HG03575 (cell line): ENCODE measurements around the gene RNF41.

Source experiments
- ATAC-seq: cut with Tn5 transposase; IDR thresholded peaks from one replicate; pipeline ENCODE4 v1.9.1; 2021; ENCODE audit not compliant: unreplicated experiment, insufficient number of reproducible peaks, low FRiP score; ENCODE audit errors: extremely low read depth

The RNF41 gene

DNA sequence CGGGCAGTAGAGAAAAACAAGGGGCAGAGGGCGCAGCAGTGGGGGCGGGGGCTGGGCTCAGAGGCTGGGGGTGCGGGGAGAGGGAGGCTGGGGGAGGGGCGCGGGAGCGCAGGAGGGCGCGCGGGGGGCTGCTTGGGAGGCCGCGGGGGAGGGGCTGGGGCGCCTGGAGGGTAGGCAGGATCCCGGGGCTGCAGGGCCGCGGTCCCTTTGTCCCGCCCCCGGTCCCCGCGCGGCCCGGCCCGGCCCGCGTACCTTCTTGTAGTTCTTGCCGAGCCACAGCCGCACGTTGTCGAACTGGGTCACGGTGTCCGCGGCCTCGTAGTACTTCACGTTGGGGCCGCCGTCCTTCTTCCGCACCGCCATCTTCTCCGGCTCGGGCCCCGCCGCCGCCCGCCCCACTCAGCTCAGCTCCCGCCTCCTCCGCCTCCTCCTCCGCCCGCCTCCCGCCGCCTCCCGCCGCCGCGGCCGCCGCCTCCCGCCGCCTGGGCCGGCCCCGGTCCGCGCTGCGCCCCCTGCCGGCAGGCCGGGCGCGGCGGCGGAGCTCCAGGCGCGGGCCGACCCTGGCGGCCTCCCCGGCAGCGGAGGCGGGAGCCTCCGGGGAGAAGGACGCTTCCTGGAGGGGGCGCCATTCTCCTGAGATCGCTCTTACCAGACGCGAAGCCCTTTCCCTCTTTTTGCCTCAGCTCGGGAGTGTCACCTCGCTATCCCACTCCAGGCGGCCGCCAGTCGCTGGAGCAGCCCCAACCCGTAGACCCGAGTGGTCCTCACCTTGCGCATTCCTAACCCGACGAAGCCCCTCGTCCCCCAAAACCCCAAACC, 32.4 kb downstream of the RNF41 start, which contains the start of gene SMARCC2:
Gene SMARCC2 (minus strand): TSS at position 385 of the 819 bp plus-strand sequence. CDS start 22 bp downstream, at position 363.
- ATAC-seq, result no peak

DNA sequence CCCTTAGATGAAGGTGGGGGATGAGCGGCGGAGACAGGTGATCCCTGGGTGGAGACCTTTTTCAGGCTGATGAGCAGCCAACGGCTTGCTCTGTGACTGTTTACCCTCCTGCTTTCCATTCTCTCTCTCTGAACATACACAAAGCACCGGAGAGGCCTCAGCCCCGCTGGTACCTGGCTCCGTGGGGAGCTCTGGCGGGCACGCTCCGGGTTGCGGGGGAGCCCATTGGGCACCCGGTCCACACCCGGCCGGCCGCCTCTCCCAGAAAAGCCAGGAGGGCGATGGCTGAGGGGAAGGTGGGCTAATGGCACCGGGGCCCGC, 33.0 kb downstream of the RNF41 start:
- no peak for ATAC-seq

DNA sequence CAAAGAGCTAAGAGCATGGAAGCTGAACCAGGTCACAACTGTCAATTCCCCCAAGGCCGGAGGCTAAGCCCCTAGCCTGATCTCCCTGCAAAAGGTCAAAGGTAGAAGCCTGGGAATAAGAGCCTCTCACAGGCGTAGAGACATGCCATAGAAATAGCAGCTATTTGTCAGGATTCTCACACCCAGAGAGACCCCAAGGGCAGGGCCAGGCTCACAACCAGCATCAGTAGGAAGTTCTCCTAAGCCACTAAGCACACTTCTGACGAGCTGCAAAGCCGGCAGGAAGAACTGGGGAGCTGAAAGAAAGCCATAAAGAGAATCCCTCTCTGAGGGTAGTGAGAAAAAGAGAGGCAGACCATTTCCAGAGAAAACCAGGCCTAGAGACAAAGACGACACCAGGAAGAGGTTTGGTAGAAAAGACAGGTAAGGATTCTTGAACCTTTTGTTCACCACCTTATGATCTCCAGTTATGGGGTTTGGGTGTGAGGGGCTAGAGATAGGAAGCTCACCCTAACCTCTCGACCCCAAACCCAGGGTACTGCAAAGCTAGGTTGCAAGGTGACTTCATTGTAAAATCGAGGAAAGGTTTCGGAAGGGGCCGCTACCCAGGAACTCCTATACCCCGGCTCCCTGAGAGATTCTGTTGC, 33.5 kb downstream of the RNF41 start:
- no peak for ATAC-seq

DNA sequence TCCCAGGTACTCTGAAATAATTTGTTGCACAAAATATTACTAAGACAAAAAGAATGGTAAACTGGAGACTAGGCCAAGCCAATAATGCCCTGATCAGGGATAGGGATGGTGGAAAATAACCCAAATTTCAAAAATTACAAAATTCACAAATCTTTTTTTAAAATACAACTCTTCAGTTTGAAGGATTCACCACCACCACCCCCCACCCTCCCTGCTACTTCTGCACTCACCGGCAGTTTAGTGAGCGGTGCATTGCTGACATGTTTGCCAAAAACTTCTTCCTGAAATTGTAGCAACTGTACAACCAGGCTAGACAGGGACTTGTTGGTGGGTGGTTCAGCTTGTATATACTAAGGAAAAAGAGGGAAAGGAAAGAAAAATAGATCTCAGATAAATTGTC, 34.8 kb downstream of the RNF41 start:
- ATAC-seq, result no peak

DNA sequence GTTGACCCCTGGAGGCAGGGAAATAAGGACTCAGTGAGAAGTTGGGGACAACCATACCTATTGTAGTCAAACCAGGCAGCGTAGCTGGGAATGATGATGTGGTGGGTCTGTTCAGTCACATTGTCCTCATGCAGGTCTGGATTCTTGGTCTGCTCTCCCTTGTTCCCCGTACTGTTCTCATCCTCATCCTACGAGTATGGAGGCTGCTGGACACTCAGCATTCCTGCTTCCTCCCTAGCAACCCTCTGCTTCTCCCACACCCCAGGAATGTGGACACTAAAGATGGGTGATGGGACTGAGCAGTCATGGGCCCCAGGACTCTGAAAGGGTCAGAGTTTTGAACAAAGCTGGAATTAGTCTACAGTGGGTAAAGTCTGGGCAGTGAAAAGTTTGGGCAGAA, 43.4 kb downstream of the RNF41 start:
- ATAC-seq, result no peak

DNA sequence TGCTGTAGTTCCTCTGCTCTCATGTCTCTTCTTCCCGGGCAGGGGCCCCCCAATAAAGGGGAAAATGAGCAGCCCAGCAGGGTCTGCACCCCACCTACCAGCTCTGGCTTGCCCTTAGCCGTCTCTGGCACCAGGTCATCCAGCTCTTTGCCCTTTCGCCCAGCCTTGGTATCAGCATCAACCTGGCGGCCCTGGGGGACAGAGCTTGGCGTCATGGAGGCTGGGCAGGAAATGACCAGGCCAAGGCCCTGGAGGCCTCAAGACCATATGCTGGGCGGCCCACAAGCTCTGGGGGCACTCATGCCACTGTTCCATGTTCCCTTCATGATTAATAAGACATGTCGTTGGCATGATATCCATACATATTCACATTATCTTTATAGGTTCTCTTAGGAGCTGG, 48.9 kb downstream of the RNF41 start:
- no peak for ATAC-seq

DNA sequence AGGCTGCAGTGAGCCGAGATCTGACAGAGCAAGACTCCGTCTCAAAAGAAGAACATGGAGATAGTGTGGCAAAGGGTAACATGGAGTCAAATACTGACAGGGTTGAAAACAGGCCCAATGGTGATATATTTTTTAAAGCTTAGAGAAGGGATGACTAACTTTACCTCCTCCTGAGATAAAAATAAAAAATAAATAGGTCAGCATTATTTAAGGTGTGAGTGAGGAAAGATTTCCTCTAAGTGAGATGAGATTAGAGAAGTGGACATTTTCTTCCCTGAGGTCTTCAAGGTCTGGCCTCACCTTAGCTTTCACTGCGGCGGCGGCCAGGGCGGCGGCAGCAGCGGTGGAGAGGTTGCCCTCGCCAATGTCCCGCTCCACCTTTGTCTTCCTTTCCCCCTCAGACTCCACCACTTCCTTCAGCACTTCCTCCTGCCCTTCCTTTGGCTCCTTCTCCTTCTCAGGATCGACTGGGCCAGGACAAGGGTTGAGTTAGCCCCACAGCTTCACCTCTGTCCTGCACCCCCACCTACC, 52.4 kb downstream of the RNF41 start:
- no peak for ATAC-seq

DNA sequence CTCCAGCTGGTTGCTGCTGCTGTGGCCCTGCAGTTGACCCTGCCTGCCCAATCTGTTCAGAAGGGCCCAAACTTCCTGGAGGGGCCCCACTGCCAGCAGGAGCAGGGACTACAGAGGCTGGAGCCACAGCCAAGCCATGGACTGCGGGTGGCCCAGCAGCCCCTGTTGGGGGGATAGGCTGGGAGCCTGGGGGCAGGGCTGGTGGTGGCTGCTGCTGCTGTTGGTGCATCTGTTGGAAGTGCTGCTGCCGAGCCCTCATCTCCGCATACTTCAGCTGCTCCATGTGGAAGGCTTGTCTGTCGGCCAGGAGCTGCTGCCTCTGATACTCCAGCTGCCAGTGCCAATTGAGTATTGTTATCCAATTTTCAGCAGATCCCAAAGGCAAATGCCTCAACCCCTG, 56.4 kb downstream of the RNF41 start:
- ATAC-seq, result no peak

DNA sequence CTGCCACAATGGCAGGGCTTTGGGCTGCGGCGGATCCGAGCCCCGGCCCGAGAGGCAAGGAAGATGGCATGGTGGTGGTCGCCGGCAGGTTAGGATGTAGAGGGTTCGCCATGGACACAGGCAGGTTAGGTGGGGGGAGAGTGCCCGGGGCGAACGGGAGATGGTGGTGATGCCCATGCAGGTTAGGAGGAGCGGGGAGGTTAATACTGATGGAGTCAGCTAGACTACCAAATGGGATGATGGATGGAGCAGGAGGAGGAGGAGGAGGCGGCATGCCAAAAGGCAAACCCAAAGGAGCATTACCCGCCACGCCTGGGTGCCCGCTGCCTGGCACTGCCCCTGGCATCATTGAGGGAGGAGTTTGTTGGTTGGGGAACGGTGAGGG, 57.4 kb downstream of the RNF41 start:
- ATAC-seq, result no peak

DNA sequence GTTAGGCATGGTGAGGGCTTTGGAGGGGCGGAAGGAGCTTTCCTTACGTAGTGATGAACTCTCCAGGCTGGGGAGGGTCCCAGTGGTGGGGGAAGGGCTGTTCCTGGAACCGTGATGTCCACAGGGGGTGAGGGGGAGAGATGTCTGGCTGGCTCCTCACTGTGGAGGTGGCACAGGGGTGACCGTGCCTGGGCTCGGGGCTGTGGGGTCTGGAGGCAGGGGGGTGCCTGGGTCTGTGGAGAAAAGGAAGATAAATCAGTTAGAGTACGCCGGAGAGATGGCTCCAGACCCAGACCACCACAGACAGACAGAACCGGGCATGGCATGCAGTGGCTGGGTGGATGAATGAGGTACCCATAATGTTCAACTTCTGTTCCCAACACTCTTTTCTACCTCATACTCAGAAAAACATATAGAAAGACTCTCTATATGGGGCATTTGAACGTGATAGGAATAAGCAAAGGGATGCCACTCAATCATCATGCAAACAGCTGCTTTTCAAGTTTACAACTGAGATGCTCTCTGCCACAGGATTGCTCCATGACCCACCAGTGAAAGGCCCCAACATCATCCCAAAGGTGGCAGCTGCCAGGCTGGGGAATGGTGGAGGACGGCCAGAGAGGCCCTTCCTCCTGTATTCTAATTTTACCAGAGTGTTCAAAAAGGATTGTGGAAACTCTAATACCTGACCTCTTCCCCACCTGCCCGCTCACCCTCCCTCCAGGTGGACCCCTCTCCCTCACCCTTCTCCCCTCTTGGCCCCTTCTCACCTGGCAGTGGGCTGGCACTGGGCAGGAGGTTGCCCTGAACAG, 58.0 kb downstream of the RNF41 start:
- no peak for ATAC-seq

DNA sequence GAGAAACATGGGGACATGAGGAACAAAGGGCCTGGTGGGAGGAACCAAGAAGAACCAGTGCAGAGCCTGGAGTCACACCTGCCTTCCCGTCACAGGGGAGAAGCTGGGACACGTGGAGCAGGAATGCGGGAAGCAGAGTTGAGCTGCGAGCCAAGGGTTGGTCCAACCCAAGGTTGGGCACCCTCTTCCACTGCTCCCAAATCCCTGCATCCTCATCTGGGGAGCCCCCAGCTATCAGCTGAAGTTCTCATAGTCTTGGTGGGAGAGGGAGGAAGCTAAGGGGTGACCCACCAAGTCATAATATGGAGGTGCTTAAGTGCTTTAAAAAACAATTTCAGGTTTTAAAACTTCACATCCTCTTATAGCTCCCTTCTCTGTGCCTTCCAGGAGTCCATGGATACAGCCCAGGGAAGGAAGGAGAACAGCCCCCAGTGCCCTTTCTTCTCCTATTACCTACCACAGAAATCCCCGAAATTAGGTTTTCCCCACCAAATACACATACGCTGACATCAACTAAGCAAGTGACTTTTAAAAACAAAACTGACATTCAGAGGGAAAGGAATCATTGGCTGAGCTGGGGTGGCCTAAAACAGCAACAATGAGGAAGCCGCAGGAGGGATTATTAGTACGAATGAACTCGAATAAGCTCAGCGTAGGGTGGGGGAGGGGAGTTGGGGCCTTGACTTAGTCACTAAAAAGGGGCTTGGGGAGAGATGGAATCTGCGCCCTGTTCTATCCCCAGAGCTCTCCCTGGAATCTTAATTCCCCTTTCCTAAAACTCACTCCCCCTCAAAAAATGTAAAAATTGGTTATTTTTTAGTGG, 59.0 kb downstream of the RNF41 start:
- no peak for ATAC-seq

DNA sequence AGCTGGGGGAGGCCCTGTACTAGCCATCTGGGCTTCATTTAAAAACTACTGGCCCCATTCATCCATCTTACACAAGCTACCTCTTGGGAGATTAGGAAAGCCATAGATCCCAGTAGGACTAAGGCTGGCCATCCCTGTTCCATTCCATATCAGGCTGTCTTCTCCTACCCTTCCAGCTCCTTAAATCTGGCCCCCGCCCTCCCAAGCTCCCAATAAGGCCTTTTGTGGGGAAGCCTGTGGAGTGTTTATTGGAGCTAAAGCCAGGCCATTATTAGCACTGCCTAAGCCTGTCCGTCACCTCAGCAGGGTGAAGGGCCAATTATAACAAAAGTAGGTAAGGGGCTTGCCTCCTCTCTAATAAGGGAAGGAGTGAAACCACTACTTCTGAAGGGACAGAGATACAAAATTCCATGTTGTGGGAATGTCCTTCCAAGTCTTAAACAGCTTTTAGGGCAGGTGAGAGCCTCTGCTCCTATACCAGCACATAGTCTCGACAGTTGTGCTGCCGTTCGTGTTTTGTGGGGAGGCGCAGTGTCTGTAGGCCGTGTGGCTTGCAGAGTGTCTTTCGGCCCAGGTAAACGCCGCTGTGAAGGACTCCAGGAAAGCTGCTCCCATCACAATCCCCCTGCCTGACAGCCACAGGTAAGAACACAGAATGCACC, 59.9 kb downstream of the RNF41 start:
- ATAC-seq, result no peak

DNA sequence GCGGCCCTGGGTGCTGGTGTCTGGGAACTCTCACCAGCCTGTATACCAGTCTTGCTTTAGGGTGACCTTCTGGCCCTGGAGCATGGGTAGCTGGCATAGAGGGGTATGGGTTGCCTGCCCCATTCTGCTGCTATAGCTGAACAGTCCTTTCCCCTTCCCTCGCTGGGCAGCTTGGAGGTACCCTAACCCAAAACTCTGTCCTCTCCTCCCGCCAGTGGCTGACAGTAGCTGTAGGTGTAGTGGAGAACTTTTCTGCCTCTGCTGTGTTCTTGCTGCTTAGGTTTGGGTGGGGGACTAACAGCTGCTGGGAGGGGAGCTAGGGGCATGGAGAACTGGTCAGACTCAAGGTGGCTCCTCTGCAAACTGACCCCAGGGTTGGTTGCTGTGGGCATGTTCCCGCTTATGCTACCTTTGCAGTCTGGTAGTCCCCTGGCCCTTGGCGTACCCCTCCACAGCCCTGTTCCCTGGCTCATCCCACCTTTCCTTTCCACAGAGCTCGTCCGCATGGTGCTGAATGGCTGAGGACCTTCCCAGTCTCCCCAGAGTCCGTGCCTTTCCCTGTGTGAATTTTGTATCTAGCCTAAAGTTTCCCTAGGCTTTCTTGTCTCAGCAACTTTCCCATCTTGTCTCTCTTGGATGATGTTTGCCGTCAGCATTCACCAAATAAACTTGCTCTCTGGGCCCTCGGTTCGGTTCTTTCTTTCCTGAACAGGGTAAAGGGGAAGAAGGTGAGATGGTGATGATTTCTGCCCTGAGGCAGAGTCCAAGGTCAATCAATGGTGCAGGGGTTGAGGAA, 60.6 kb downstream of the RNF41 start:
- ATAC-seq, result no peak

DNA sequence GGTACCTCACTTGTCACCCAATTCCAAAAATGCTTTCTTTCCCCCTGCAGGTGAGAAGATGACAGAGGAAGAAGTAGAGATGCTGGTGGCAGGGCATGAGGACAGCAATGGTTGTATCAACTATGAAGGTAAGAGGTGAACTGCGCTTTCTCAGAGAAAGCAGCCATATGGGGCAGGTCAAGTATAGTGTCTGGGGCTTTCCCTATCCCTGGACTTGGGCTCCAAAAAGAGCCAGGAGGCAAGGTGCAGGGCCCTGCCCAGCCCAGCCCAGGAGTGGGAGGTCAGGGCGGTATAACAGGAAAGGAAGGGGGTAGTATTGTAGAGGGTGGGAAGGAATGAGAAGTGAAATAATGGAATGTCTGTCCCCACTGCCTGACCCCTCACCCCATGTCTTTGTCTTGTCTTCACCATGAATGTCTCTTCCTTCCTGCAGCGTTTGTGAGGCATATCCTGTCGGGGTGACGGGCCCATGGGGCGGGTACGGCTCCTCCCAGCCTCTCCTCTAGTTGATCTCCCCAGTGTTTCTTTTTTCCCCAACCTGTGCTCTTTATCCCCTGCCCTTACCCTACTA, 61.4 kb downstream of the RNF41 start:
- no peak for ATAC-seq

DNA sequence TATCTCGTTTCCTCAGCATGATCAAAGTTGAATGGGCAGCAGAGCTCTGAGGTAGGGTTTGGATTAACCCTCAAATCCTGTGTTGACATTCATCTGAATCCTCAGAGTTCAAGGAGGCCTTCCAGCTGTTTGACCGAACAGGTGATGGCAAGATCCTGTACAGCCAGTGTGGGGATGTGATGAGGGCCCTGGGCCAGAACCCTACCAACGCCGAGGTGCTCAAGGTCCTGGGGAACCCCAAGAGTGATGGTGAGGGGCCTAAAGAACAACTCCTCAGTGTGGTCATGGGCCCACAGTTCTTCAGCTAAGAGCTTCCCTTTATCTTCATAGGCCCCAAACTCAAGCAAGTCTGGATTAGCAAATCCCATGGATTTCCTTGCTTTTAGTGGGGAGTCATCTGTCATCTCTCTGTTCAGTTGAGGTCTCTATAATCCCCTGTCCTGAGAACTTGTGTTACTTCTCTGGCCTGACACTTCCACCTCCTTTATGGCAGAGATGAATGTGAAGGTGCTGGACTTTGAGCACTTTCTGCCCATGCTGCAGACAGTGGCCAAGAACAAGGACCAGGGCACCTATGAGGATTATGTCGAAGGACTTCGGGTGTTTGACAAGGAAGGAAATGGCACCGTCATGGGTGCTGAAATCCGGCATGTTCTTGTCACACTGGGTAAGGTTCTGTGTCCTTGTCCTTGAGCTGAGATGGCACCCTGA, 62.1 kb downstream of the RNF41 start:
- ATAC-seq, result no peak

DNA sequence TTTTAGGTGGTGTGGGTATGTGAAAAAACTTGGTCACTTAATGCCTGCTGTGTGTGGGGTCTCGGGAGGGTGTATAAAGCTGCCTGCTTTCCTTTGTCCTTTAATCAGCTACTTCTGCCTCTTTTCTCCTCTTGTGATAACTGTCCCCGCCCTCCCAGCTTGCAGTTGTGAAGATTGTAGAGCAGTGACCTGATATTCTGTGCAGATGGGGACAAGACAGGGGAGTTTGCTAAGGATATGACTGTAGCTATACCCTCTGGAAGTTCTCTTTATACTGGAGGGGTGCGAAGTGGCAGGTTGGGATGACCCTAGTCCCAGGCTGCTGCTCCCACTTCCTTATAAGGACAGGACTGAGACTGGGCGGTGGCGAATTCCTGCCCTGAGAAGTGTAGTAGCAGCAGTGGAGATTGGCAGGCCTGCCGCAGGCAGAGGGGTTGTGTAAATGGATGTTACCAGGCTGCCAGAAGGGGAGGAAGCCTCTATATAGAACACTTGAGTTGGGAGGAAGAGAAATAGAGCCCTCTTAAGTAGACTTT, 62.7 kb downstream of the RNF41 start:
- ATAC-seq, result no peak
